GM19035 (cell line): ENCODE results near the gene DHRS9.
"Not testable (repeated sequence)": the region's sequence is repeated elsewhere in the genome, so short reads cannot be mapped to it uniquely, and the experiment has no call there.

Experiments used
- ATAC-seq: cut with Tn5 transposase; IDR thresholded peaks from one replicate; pipeline ENCODE4 v1.9.1; 2021; ENCODE audit not compliant: unreplicated experiment

DHRS9 gene

GRCh38 chr2:169069341-169069740 lies at the start of gene DHRS9:
Gene DHRS9 (plus strand): TSS chr2:169069563. CDS start chr2:169081582, 12,019 bp downstream.
- no peak for ATAC-seq

DNA sequence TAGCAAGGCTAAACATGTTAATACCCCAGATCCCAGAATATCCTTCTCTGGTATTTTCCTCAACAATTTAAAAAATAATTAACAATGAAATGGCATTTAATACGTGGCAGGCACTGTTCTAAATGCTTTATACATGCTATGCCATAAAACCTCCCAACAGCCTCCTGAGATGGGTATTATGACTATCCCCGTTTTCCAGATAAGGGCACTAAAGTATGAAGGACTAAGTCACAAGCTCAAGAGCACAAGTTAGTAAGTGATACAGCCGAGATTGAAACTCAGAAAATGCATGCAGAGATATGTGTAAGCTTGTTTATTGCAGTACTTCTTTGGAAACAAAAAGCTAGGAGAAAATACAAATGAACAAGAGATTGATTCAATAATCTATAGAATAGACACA lies 46.2 kb upstream of the DHRS9 start:
- ATAC-seq = no peak

- ATAC-seq = no peak
Measured at GRCh38 chr2:169026056-169026455, 43.3 kb upstream of the DHRS9 start.

- ATAC-seq = no peak
Measured at GRCh38 chr2:169027234-169027633, 42.1 kb upstream of the DHRS9 start.

GRCh38 chr2:169029341-169029740 lies 40.0 kb upstream of the DHRS9 start:
- ATAC-seq = no peak

- ATAC-seq = no peak
Measured at GRCh38 chr2:169031202-169031601, 38.2 kb upstream of the DHRS9 start, which contains the start of gene ABCB11. Gene ABCB11 (minus strand): TSS chr2:169031324. CDS start chr2:169018125, 13,199 bp downstream.

DNA sequence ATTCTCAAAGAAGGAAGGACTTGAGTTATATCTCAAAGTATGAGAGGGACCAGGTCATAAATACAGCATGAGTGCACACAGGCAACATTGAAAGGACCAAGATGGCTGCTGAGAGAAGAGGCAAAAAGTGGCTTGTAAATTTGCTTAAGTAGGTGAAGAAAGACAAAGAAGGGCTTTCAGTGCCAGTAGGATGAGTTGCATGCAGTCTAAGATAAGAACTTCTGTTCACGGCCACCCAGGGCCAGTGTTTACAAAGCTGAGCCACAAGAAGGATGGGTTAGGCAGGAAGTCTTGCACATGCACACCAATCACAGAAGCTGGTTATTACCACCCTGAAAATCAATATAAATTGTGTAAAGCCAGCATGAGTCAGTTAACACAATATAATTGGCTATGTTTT lies 35.1 kb upstream of the DHRS9 start:
- no peak for ATAC-seq

DNA sequence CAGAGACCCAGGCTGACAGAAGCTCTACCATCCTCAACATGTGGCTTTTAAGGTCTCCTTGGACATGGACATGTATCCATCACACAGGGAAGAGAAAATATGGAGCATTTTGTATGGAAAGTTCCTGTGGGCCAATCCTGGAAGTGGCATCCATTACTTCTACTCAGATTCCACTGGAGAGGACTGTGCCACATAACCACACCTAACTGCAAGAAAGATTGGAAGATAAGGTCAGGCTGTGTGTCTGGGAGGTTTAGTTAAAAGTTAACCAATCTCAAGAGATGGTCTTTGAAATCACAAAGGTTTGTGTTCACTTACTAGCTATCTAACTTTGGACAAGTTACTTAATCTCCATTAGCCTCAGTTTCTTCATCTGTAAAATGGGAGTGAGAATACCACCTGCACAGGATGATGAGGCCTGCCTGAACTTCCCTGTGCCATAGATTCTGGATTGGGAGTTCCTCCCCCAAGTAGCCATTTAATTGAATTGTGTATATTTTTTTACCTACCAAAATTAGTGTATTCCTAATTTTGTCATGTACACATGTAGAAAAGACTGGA lies 34.3 kb upstream of the DHRS9 start:
- no peak for ATAC-seq

DNA sequence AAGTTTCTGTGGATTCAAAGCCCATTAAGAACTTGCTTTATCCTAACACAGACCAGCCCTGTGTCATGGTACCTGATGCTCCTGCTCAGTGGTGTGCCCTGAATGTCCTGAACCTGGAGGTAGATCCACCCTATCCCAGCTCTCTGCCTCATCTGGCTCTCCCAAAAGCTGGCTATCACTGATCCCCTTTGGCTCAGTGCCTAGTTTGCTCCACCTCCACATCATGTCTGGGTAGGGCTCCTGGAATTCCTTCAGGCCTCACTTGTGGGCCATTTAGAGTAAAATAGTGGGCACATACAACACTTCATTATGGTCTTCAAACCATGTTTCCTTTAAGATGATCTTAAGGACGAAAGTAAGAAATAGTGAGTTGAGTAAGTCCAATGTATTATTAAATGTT lies 33.5 kb upstream of the DHRS9 start:
- no peak for ATAC-seq

- ATAC-seq = peak; percentile 57
Measured at GRCh38 chr2:169036736-169037440, 32.5 kb upstream of the DHRS9 start.

DNA sequence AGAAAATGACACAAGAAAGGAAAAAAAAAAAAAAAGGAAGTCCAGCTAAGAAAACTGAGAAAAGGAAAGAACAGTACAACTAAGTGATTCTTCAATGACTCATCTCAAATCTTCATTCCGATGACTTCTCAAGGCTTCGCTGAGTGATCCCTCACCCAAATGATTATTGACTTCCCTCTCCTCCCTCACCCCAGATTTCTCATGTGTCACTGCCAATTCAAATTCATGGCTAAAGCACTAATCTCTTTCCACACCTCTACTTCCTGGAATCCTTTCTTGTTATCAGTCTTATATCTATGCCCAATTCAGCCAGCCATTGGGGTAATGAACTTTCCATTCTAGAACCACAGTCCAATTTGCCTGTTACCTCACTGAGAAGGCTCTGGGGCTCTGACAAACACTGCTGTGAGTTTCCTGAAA lies 31.0 kb upstream of the DHRS9 start:
- ATAC-seq = peak; percentile 57

DNA sequence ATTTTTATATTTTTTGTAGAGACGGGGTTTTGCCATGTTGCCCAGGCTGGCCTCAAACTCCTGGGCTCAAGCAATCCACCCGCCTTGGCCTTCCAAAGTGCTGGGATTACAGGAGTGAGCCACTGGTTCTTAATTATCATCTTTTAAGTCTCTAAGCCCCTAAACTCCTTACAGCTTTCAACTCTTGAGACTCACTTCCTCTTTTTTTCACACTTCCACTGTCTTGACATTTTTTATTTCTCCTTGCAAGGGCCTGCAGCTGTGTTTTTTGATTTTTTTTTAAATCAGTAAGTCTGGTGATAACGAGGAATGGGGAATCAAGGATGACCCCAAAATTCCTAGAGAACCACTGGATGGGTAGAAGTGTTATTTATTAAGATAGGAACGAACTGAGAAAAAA lies 29.7 kb upstream of the DHRS9 start:
- ATAC-seq = no peak

GRCh38 chr2:169041594-169041993 lies 27.8 kb upstream of the DHRS9 start:
- no peak for ATAC-seq

DNA sequence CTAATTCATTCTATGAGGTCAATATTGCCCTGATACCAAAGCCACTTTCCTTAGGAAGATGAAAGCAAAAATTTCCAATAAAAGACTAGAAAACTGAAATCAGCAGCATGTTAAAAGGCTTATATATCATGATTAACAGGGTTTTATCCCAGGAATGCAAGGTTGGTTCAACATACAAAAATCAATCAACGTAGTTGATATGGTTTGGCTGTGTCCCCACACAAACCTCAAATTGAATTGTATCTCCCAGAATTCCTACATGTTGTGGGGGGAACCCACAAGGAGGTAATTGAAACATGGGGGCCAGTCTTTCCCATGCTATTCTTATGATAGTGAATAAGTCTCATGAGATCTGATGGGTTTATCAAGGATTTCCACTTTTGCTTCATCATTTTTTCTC lies 26.5 kb upstream of the DHRS9 start:
- ATAC-seq = no peak

GRCh38 chr2:169046440-169047151 lies 22.8 kb upstream of the DHRS9 start:
- ATAC-seq = no peak

DNA sequence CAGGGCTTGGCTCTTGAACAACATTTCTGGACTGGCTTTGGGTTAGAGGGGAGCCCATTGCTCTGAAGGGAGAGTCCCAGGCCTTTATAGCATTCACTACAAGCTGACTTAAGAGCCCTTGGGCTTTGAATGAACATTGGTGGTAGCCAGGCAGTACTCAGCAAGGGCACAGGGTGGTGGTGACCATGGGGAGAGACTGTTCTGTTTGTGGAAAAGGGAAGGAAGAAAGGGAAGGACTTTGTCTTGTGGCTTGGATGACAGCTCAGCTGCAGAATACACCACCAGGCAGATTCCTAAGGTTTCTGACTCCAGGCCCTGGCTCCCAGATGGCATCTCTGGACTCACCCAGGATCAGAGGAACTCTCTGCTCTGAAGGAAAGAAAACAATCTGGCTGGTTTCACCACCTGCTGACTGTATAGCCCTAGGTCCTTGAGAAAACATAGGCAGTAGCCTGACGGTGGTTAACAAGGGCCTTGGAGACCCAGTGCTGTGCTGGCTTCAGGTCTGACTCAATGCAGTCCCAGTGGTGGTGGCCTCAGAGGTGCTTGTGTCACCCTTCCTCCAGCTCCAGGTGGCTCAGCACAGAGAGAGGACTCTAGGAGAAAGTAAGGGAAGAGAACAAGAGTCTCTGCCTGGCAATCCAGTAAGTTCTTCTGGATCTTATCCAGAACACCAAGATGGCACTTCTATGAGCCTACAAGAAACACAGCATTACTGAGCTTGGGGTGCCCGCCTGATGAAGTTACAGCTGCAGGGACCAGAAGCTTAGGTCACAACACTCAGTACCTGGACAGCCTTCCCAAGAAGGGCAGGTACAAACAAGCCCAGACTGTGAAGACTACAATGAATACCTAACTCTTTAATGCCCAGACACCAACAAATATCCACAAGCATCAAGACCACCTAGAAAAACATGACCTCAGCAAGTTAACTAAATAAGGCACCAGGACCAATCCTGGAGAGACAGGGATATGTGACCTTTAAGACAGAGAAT lies 21.8 kb upstream of the DHRS9 start:
- no peak for ATAC-seq

- no peak for ATAC-seq
Measured at GRCh38 chr2:169049142-169049541, 20.2 kb upstream of the DHRS9 start.

- no peak for ATAC-seq
Measured at GRCh38 chr2:169050476-169051240, 18.7 kb upstream of the DHRS9 start.

DNA sequence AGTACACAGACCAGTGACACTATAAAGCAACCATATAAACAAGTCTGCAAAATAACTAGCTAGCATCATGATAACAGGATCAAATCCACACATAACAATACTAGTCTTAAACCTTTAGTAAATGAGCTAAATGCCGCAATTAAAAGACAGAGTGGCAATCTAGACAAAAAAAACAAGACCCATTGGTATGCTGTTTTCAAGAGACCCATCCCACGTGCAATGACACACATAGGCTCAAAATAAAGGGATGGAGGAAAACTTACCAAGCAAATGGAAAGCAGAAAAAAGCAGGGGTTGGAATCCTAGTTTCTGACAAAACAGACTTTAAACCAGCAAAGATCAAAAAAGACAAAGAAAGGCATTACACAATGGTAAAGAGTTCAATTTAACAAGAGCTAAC lies 14.8 kb upstream of the DHRS9 start:
- not testable (repeated sequence) for ATAC-seq

DNA sequence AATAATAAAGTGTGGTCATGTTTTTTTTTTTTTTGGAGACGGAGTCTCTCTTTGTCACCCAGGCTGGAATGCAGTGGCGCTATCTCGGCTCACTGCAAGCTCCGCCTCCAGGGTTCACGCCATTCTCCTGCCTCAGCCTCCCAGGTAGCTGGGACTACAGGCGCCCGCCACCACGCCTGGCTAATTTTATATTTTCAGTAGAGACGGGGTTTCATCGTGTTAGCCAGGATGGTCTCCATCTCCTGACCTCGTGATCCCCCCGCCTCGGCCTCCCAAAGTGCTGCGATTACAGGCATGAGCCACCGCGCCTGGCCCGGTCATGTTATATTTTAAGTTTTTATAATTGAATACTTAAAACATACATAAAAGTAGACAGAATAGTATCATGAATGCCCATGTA lies 5.2 kb upstream of the DHRS9 start:
- ATAC-seq = not testable (repeated sequence)
